GM23338 (cell line): Measurements from ENCODE around the gene PLD5.

Experiments used
- CREB1 ChIP-seq: fragments of 250-450 bp; sonication (Bioruptor Pico); IDR thresholded peaks from 2 replicates; pipeline ENCODE4 v1.5.0; 2020; ENCODE audit warnings: low read depth, mild to moderate bottlenecking, moderate library complexity
- CTCF ChIP-seq, 2 experiments: fragments of 200-600 bp in 1 of 2; sonication (generic) in 1 of 2; conservative IDR thresholded peaks; 2 replicates each; pipeline versions ENCODE4 v1.5.1 to v1.6.1; 2016 to 2017; ENCODE audit warnings: antibody characterized with exemption in 2 of 2, low read depth in 2 of 2, mild to moderate bottlenecking in 2 of 2, moderate library complexity in 1 of 2
- ETS1 ChIP-seq: IDR thresholded peaks from 2 replicates; pipeline ENCODE4 v1.6.1; 2016; ENCODE audit warnings: antibody characterized with exemption
- EZH2 ChIP-seq: fragments of 200-600 bp; sonication (generic); IDR thresholded peaks from one replicate; pipeline ENCODE4 v1.8.0; 2017; ENCODE audit warnings: antibody characterized with exemption, mild to moderate bottlenecking, low read depth; ENCODE audit not compliant: unreplicated experiment
- EZH2phosphoT487 ChIP-seq: fragments of 200-600 bp; sonication (generic); IDR thresholded peaks from one replicate; pipeline ENCODE4 v1.8.1; 2018; ENCODE audit warnings: antibody characterized with exemption; ENCODE audit not compliant: unreplicated experiment
- JUNB ChIP-seq: IDR thresholded peaks from one replicate; pipeline ENCODE4 v1.6.1; 2016; ENCODE audit warnings: antibody characterized with exemption; ENCODE audit not compliant: unreplicated experiment
- POLR2AphosphoS5 ChIP-seq: IDR thresholded peaks from 2 replicates; pipeline ENCODE4 v1.6.1; 2016; ENCODE audit warnings: antibody characterized with exemption, low read depth
- REST ChIP-seq: IDR thresholded peaks from one replicate; pipeline ENCODE4 v1.6.1; 2018; ENCODE audit warnings: antibody characterized with exemption; ENCODE audit not compliant: unreplicated experiment
- STAT1 ChIP-seq: IDR thresholded peaks from one replicate; pipeline ENCODE4 v1.6.1; 2016; ENCODE audit warnings: antibody characterized with exemption; ENCODE audit not compliant: unreplicated experiment
- ZNF462 ChIP-seq: fragments of 250-450 bp; sonication (Bioruptor Pico); IDR thresholded peaks from 2 replicates; pipeline ENCODE4 v1.5.0; 2020; ENCODE audit warnings: mild to moderate bottlenecking, moderate library complexity

GRCh38 chr1:242147096-242147976 lies 377.2 kb downstream of the PLD5 start:
- no peak for TF ChIP-seq CTCF (conservative IDR thresholded peaks at IDR 0.05; ENCODE audit: low read depth in 2 of 2)
- no peak for TF ChIP-seq EZH2
- no peak for TF ChIP-seq POLR2AphosphoS5
- no peak for TF ChIP-seq ETS1
- no peak for TF ChIP-seq STAT1
- TF ChIP-seq EZH2phosphoT487, result no peak
- no peak for TF ChIP-seq ZNF462 (CRISPR knock-in tag)
- no peak for TF ChIP-seq CREB1 (CRISPR knock-in tag)
- no peak for TF ChIP-seq REST
- no peak for TF ChIP-seq JUNB
